Measurements from ENCODE around the gene IL13.
"Not testable (repeated sequence)": the region's sequence is repeated elsewhere in the genome, so short reads cannot be mapped to it uniquely, and the experiment has no call there.

Gene IL13

GRCh38 chr5:132657676-132658380, at the start of gene IL13:
Gene IL13 (plus strand): TSS chr5:132658173. CDS start chr5:132658187, 14 bp downstream.
- no peak for DNase-seq (ENCODE audit: low spot score)

DNA sequence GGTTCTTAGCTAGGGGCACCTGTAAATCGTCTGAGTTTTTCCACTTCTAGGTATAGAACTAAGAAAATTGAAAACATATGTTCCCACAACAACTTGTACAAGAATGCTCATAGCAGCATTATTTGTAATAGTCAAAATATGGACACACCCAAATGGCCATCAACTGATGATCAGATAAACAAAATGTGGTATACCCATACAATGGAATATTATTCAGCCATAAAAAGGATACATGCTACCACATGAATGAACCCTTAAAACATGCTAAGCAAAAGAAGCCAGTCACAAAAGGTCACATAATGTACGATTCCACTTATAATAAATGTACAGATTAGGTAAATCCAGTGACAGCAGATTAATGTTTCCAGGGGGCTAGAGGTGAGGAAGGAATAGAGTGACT, 46.0 kb upstream of the IL13 start:
- no peak for DNase-seq (ENCODE audit: low spot score)

DNA sequence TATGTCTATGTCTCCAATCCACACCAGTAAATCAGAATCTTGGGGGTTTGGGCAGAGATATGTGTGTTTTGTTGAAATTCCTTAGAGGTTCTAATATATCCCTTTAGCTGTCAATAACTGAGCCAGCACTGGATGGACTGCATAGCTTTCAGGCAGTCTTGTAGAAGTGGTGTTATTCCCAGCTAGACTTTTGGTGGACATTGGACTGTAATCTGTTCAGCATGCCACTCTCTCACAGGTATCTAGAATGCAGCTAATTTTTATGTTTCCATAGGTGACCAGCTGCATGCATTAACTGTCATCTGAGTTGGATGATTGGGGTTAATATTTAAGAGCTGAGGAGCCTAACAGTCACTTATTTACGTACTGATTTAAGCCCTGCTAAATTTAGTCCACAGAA, 45.1 kb upstream of the IL13 start:
- DNase-seq (ENCODE audit: low spot score): no peak

DNA sequence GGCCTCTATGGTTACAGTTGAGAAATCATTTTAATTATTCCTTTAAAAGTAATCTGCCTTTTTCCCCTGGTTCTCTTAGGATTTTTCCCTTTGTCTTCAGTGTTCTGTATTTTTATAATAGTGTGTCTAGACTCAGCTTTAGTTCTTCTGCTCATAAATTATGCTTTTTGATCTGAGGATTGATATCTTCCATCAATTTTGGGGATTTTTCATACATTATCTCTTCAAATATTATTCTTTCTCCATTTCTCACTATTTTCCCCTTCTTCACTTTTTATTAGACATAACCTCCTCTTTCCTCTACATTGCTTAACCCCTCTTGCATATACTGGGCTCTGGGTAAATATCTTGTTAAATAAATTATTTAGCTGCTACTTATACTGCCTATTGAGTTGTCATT, 36.3 kb upstream of the IL13 start:
- no peak for DNase-seq (ENCODE audit: low spot score)

GRCh38 chr5:132622608-132623007, 35.4 kb upstream of the IL13 start:
- no peak for DNase-seq (ENCODE audit: low spot score)

- DNase-seq (ENCODE audit: low spot score): no peak
These were observed 30.5 kb upstream of the IL13 start for GRCh38 chr5:132627470-132627869.

DNA sequence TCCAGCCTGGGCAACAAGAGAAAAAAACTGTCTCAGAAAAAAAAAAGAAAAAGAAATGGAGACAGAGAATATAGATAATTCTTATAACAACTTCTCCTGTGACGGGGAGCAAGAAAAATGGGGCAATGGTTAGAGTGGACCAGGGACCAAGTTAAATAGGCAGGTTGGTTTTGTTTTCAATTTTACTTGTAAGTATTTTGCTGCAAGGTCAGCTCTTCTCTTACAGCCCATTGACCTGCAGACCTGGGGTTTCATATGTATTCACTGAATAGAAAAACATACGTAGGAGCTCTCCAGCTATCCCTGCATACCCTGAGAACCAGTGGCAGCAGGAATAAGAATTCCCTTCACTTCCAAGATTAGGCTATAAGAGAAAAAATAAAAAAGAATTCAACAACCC, 29.2 kb upstream of the IL13 start:
- DNase-seq (ENCODE audit: low spot score): no peak

DNA sequence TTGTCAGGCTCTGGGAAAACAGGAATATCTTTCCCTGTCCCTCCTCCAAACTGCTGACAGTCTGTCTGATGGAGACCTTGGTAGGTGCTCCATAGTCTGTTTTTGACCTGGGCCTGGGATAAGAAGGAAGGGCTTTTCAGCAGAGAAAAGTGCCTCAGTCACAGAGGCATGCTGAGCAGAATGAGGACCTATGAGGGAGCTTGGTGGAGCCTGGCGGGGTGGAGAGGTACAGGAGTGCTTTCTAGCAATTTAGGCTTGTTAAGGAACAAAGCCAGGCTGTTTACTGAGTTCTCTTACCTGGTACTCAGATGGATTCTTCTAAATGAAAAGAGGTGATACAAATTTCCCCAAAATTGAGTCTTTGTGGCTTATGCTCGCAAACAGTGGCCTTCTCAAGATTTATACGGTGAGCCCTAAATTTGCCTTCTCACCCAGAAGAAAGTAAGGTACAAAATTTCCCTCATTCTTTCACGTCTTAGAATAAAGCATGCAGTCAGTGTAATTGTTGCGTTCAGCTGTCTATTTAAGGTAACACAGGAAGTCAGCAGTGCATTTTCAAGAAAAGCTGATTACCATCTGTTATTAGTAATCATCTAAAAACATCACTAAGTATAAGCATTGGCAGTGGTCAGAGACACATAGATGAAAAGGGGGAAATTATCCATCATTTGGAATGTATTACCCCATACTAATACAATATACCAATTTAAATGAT, 28.6 kb upstream of the IL13 start:
- DNase-seq (ENCODE audit: low spot score): no peak

DNA sequence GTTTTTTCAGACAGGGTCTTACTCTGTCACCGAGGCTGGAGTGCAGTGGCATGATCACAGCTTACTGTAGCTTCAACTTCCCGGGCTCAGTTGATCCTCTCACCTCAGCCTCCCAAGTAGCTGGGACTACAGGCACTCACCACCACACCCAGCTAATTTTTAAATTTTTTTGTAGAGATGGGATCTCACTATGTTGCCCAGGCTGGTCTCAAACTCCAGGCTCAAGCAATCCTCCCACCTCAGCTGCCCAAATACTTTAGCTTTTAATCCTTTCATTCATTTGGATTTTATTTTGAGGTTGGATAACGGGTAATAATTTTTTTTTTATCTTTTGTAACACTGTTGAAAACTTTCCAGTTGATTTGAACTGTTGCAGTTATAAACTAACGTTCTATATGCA, 24.4 kb upstream of the IL13 start:
- DNase-seq (ENCODE audit: low spot score): not testable (repeated sequence)

DNA sequence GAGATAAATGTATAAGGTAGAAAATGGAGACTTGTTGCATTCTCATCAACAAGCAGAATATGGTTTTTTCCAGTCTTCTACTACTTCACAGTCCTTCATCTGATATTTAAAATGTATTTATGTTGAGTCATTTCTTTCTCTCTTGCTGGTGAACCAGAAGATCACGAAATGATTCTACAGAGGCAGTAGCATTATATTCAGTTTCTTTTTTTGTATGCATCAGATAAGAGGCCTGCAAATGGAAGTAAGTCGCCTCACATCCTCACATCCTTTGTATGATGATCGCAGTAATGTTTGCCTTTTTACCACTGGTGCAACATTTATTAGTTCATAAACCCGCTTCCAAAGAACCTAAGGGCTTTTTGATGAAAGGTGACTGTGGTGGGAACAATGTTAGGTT, 22.1 kb upstream of the IL13 start:
- DNase-seq (ENCODE audit: low spot score): no peak

DNA sequence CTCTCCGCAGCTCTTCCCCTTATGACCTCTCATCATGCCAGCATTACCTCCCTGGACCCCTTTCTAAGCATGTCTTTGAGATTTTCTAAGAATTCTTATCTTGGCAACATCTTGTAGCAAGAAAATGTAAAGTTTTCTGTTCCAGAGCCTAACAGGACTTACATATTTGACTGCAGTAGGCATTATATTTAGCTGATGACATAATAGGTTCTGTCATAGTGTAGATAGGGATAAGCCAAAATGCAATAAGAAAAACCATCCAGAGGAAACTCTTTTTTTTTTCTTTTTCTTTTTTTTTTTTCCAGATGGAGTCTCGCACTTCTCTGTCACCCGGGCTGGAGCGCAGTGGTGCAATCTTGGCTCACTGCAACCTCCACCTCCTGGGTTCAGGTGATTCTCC, 20.7 kb upstream of the IL13 start:
- DNase-seq (ENCODE audit: low spot score): no peak

DNA sequence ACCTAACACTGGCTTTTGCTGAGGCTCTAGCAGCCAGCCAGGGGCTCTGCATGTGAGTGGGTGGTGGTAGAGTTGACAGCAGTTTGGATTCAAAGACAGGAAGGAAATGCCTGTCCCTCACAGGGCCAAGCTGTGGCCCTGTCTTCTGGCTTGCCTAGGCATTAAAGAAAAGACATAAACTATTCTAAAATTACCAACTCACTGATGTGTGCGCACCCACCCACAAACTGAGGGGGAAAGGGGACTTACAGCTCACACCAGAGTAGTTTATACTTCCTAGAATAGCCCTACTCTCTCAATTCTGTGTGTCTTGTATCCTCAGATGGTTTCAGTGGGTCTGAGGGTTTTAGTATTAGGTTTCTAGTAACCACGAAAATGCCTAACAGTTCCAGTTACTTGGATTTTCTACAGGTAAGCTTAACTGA, 18.3 kb upstream of the IL13 start:
- DNase-seq (ENCODE audit: low spot score): no peak

DNA sequence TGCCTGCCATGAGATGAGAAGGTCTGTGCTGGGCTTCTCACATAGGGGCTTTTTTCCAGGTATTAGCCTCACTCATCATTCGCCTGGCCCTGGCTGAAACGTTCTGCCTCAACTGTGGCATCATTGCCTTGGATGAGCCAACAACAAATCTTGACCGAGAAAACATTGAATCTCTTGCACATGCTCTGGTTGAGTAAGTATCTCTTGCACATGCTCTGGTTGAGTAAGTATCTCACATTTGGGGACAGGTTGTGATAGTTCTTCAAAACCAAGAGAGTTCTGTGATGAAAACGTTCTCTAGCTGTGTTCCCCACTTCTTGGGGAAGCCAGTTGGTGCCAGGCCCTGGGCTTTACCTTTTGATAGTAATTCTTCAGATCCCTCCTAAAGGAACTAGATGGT, 17.4 kb upstream of the IL13 start:
- DNase-seq (ENCODE audit: low spot score): no peak

GRCh38 chr5:132641241-132641723, 16.7 kb upstream of the IL13 start:
- no peak for DNase-seq (ENCODE audit: low spot score)

GRCh38 chr5:132641841-132642240, 16.1 kb upstream of the IL13 start:
- no peak for DNase-seq (ENCODE audit: low spot score)

DNA sequence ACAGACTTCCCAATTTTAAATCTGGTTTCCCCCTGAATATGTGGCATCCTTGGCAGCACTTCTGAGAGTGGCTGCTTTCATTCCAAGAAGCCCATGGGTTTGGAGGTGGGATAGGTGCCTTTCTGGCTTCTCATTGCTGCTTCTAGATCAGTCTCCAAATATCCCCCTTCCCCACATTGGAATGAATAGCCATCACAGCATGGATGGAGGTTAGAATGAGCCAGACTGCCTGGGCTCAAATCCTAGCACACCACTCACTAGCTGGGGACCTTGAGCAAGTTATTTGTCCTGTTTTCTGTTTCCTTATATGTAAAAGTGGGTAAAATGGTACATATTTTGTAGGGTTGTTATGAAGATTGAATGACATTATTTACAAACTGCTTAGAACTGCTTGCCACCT, 13.8 kb upstream of the IL13 start:
- no peak for DNase-seq (ENCODE audit: low spot score)

DNA sequence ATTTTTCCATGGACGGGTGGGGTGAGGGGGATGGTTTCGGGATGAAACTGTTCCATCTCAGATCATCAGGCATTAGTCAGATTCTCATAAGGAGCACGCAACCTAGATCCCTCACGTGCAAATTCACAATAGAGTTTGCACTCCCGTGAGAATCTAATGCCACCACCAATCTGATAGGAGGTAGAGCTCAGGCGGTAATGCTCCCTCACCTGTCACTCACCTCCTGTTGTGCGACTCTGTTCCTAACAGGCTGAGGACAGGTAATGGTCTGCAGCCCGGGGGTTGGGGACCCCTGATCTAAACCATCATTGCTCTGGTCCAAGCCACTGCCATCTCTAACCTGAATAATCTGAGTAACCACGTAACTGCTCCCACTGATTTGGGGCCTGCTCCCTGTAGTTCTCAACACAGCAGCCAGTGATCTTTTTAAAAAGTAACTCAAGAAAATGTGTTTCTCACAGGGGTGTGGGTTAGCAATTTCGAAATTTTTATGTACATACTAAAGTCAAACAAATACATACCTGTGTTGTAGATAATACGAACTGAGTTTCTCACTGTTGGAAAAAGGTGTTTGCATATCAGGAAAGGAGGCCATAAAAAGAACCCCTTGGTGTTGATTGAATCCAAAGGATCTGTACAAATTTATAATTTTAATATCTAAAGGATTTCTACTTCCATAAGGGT, 11.2 kb upstream of the IL13 start:
- no peak for DNase-seq (ENCODE audit: low spot score)

DNA sequence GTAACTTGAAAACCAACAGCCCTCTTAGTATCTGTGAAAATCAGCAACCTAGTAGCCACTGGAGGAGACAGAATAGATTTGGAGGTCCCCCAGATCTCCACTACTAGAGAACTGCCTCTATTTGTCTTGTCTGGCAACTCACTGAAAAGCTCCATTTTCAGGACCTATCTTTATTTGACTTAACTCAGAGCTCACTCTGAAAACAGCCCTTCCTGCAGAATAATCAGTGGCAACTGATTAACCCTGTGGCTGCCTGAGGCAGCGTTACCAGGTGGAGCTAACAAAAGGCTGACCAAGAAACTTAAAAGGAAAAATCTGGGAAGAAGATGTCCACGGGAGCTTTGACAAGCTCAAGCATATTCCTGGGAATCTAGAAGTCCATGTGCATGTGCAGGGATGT, 10.5 kb upstream of the IL13 start:
- DNase-seq (ENCODE audit: low spot score): no peak

DNA sequence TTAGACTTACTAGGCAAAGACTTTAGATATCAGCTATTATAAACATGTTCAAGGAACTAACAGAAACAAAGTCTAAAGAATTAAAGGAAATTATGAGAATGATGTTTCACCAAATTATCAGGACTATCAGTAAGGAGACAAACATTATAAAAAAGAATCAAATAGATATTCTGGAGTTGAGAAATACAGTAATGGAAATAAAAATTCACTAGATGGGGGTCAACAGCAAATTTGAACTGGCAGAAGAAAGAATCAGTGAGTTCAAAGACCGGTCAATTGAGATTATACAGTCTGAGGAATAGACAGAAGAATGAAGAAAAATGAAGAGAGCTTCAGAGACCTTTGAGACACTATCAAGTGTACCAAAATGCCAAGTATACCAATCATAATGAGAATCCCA, 9.6 kb upstream of the IL13 start:
- DNase-seq (ENCODE audit: low spot score): no peak

GRCh38 chr5:132651838-132652469, 6.0 kb upstream of the IL13 start:
- DNase-seq (ENCODE audit: low spot score): no peak

DNA sequence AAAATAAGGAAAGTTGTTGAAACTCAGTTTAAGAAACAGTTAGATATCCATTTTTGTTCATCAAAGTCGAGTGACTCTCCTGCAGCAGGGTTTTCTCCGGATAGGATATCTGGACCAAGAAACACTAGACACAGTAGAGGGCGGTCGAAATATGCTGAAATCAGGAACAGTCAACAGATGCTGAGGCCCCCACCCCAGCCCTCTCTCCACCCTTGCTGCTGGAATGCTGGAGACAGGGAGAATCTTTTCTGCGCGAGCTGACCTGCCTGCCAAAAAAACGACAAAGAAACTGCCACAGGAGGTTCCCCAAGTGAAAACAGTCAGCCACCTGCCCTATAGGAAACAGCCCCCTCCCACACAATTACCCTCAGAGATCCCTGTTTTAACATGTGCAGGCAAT, 4.3 kb upstream of the IL13 start:
- DNase-seq (ENCODE audit: low spot score): no peak
